ENCODE data around the gene MAGI2. TPM values are rescaled to one million over a fixed set of nuclear protein-coding genes. Genes with fewer than 3 reads are reported as not detected.

Gene MAGI2
- total RNA-seq, result 0.05 and 0.07 TPM in 2 replicates

DNA sequence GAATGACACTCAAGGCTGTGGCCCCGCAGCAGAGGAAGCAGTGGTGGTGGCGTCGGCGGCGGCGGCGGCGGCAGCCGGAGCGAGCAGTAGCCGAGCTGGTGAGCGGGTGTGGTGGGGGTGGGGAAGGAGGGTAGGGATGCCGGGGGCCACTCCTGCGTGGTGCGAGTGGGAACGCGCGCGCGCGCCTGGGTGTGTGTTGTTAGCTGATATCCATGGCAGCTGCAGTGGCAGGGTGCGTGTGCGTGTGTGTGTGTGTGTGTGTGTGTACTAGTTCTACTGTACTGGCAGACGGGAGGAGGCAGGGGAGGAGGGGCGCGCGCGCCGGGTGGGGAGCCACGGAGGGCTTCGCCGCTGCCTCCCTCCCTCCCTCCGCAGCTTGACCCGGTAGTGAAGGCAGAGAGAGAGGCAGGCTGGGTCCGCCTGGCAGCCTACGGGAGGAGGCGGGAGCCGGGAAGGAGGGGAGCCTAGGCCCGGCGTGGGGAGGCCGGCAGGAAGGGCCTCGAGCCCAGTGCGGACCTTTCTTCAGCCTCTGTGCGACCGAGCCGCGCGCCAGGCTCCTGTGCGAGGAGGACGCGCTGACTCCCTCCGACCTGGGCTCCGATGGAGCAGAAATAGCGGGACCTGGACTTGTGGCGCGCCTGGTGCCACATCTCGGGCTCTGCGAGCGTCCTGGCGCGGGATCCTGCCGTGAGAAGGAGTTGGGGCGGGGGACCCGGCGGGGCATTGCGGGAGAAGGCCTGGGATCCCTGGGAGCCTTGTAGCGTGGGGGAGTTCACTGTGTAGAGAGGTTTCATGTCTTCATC, at the start of gene MAGI2:
MAGI2 (minus strand) TSS at position 110 of the 803 bp plus-strand sequence. CDS start 347 bp downstream, outside the sequence.
- intact Hi-C loops (cut with micrococcal nuclease), result no loop called here

DNA sequence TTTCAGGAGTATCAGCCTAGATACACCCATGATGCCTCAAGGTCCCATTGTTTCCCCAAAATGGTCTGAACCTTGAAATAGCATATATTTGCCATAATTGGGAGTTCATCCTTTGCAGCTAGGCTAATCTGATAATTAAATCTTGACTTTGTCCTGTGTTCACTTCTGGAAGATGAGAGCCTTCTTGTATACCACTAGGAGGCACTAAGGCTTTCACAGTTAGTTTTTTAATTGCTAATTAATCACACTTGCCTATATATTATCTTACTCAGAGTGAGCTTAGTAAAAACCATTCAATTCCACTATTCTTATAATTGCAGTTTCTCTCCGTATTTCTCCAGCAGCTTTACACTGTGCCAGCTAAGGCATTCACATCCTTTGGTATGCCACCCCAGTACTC, 48.7 kb upstream of the MAGI2 start:
- intact Hi-C loops (cut with micrococcal nuclease), result no loop called here

DNA sequence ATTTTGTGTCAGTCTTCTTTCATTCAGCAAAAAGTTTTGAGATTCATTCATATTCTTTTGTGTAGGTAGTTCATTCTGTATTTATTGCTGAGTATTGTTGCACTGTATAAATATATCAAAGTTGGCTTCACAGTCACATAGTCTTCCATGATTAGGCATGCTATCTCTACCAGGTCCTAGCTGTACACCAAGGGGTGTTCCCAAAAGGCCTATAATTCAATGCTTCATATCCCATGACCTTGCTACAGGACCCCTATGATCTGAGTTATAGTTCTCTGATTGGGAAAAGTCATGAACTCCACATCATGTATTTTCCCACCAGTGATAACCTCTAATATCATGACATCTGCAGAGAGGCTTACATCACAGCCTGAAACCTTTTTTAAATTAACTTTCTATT, 47.3 kb upstream of the MAGI2 start:
- intact Hi-C loops (cut with micrococcal nuclease), result no loop called here

DNA sequence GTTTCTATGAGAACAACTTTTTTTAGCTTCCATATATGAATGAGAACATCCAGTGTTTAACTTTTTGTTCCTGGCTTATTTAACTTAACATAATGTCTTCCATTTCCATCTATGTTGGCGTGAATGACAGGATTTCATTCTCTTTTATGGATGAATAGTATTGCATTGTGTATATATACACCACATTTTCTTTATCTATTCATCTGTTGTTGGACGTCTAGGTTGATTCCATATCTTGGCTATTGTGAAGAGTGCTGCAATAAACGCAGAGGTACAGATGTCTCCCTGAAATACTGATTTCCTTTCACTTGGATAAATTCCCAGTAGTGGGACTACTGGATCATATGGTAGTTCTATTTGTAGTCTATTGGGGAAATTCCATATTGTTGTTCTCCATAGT, 44.3 kb upstream of the MAGI2 start:
- intact Hi-C loops (cut with micrococcal nuclease), result no loop called here

DNA sequence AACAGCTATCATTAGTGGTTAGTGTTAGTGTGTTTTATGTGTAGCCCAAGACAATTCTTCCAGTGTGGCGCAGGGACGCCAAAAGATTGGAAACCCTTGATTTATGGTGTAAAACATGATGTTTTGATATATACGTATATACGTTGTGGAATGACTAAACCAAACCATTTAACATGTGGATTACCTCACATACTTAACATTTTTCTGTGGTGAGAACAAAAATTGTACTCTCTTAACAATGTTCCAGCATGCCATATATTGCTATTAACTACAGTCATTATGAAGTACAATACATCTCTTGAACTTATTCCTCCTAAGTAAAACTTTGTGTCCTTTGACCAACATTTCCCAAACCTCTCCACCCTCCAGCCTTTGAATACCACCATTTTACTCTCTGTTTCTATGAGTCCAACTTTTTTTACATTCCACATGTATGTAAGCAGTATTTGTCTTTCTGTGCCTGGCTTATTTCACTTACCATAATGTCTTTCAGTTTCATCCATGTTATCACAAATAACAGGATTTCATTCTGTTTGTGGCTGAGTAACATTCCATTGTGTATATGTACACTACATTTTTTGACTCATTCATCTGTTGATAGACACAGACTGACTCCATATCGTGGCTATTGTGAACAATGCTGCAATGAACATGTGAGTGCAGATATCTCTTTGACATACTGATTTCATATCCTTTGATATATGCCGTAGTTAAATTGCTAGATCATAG, 42.2 kb upstream of the MAGI2 start:
- intact Hi-C loops (cut with micrococcal nuclease), result no loop called here

DNA sequence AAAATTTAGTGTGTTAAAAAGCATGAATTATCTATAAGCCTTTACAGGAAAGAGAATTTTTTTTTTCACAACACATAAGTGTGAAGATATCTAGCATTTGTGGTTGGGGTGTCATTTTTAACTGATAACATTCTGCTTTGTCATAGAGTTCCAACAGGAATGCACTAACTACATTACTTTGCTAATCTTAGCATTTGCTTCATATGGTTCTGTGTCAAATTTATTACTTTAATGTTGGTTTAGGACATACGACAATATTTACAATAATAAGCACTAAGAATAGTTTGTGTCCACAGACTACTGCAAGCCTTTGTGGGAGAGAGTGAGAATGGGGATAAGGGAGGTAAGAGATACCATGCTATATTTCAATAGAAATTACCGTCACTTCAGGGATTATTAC, 40.6 kb upstream of the MAGI2 start:
- intact Hi-C loops (cut with micrococcal nuclease), result no loop called here

DNA sequence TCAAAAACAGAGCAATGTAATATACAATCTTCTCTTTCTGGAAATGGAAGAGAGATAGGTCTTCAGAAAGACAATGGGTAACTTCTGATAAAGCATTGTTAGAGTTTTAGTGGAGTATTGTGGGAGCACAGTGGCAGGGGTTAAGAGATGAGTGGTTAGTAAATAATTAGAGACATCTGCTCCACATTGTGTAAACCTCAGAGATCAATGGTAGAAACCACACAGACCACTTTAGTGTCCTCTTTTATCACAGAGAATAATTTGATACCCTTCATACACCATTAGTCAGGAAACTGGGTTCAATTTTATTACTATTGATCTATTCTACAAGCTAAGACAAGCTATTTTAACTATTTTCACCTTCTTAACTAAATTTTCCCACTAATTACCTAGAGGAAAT, 35.9 kb upstream of the MAGI2 start:
- intact Hi-C loops (cut with micrococcal nuclease), result no loop called here

DNA sequence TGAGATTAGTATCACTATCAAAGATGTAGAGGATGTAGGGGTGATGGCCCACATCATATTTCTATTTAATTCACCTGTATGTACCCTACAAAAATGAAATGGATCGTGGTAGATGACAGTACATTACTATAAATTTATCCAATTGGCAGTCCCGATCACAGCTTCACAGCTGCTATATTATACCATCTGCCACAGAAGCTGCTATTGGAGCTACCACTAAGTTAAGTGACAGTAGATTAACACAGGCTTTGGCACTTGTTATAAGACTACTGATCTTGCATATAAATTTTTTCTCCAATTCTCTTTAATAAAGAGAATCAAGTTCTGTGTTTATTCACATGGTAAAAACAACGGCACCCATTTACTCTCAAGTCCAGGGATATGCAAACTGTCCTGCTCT, 24.9 kb upstream of the MAGI2 start:
- intact Hi-C loops (cut with micrococcal nuclease), result no loop called here

DNA sequence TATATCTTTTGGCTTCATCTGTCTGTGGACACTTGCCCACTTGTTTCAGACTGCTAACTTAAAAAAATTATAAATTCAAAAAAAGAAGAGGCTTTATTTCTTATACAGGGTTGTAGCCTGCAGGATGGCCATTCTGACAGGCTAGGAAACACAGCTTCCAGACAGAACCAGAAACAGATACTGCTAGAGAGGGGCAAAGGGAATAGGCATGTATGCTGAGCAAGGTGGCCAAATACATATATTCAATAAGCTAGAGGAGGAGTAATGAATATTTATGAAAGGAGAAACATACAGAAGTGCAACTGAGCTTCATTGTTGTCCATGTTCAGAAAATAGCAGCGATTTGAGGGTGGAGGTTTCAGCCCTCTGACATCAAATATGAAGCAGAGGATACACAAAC, 22.0 kb upstream of the MAGI2 start:
- intact Hi-C loops (cut with micrococcal nuclease), result no loop called here

DNA sequence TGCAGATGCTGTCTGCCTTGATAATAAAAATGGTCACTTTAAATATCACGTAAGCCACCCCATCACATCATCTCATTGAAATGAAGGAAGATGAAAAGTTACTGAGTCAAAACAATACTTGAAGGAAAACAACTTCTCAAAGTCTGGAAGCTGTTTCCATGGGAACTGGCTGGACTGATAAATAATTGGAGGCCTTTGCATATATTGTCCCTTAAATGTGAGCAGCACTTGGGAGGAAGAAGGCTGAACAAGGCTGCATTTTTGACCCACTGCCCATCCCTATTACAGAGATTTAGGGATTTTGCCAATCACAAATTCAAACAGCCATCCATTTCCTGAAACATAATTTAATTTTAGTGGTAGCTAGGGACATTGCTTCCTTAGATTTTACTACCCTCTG, 18.2 kb upstream of the MAGI2 start:
- intact Hi-C loops (cut with micrococcal nuclease), result no loop called here

DNA sequence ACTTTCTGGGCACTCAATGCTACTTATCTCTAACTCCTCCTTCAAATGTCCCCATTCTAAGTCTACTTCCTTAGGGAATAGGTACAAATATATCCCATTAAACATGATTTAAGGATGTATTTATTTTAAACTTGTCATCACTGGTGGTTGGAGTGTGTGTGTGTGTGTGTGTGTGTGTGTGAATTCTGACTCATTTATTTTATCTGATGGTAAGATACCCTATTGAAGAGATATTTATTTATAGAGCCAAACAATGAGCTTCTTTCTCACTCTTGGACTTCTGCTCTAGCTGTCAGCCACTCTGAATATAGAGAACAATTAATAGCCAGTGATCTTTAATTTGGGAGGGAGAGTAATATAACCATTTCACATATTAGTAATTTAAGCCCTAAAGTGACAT, 17.8 kb upstream of the MAGI2 start:
- intact Hi-C loops (cut with micrococcal nuclease), result no loop called here

DNA sequence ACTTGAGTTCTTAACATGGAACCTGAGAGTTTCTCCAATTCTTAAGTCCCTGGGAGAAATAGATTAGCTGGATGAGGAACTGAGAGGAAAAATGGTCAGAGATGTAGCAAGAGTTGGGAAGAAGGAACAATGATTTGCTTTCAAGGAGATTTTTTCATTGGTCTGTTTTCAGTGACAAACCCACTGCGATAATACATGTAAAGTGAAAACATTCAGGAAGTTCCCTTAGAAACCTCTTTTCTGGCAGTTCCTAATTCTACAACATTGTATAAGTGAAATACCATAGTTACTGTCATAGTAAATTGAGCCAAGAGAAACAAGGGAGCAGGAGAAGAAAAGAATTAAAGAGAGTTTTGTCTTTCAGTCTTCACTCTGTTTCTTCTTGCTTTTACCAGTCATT, 12.1 kb upstream of the MAGI2 start:
- intact Hi-C loops (cut with micrococcal nuclease), result no loop called here

DNA sequence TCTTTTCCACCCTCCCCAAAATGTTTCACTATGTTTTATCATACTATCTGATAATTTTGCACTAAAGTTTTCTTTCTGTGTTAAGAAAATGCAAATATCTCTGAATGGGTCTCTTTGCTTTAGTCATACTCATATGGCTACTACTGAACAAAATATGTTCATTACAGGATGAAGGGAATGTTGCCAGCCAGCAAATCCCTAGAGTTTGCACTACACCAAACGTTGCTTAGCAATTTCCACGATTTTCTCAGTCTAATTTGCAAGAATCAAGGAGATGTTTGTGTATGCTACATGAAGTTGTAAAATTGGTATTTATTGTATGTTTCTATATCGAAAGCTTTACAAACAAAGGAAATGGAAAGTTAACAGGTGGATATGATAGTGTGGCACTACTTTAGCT, 10.6 kb upstream of the MAGI2 start:
- intact Hi-C loops (cut with micrococcal nuclease), result no loop called here

DNA sequence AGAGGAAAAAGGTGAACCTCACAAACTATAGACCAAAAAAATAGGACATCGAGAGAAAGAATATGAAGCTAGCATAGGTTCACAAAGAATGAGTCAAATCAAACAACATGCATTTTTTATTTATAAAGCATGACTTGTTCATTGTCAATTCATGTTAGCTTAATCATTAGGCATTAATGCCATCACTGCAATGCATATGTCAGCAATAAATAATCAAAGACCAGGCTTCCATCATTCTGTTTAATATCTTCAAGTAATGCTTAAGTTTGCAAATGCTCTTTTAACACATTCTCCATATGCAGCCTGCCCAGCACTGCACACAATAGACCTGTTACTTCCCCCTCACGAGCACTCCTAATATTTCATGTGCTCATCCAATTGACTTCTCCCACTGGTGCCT, 8.9 kb upstream of the MAGI2 start:
- intact Hi-C loops (cut with micrococcal nuclease), result no loop called here

DNA sequence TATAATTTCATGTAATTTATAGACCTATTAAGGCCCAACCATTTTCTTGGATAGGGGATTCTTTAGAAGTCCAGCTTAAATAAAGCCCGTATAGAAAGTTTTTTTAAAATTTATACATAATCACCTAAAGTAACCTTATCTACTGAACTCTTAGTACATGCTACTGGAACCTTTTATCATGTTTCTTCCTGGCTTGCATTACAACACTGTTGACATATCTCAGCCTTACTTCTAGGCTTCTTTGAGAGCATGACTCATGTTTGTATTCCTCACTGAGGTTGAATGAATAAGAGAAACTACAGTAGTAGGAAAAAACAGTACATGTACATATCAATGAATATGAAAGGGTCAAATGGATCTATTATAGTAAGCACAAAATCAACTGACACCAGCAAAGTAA, 8.2 kb upstream of the MAGI2 start:
- intact Hi-C loops (cut with micrococcal nuclease), result no loop called here

DNA sequence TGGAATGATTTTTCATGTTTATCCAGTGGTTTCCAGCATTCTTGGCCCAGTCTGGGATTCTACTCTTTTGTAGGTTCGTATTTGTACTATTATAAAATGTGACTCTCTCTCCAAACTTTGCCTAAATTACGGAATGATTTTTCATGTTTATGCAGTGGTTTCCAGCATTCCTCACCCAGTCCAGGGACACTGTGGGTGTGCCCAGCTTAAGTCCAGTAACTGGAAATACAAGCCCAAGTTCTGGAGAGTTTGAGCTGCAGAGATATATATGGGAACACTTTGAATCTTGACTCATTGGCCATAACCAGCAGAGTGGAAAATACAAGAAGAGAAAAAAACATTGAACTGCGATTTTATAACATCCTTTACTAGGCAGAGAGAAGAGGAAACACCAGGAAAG, 5.9 kb upstream of the MAGI2 start:
- intact Hi-C loops (cut with micrococcal nuclease), result no loop called here

DNA sequence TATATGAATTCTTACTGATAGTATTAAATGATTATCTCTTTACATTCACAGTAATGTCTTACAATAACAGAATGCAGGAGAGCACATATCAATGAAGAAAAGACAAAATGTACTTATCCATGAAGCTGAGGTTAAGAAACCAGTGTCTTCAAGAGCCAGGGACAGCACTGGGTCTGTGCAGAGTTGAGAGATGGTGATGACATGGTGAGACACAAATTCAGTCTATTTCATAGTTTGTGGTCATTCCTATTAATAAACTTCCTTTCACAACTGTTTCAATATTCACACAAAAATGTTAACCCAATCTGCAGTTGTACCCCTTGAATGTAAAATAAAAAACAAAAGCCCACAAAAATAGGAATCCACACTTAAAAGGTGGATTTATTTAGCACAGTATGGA, 5.3 kb upstream of the MAGI2 start:
- intact Hi-C loops (cut with micrococcal nuclease), result no loop called here

DNA sequence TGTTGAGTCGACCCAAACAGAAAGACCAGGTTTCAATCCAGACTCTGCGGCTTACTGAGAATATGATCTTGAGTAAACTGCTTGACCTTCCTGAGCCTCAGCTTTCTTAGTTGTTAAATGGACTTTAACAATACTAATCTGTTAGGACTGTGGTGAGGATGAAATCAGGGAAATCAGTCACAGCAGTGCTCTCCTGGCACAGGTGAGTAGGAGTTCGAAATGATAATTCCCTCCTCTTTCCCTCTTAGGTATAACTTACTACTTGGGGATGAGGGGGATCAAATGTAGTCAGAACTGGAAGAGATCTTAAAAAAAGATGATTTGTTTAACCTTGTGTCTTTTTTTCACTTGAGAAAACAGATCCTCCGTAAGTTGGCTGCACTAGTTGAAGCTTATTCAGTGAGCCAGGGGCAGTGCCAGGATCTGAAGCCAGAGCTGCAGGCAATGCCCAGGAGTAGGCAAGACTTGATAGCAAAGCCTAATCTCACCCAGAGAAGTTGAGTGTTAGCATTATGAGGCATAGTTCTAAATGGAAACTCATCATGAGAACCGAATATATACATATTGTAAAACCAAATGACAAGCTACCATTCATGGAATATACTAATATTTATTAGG, 1.8 kb upstream of the MAGI2 start:
- intact Hi-C loops (cut with micrococcal nuclease), result no loop called here

DNA sequence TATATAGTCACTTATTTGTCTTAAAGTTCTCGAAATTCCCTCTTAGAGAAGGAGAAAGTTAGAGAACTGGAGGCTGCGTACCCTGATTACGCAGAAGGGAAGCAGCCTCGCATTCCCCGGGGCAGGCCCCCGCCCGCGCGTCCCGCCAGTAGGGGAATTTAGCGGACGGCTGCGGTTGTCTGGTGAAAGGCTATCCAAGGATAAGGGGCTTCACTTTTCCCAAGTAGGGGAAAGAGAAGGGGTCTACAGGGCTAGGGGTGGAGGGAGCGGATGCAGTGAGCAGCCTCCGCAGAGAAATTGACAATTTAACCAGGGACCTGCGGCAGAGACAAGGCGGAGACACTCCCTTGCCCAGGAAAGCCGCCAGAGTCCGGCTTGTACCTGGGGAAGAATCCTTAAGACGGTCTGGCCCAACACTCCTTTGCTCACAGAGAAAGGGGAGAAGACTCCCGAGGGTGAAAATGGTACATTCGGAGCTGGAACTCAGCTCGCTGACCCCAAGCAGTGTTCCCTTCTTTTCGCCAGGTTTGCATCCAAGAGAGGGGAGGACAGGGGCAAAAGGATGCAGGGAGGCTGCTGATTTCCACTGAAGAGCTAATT, 994 bp upstream of the MAGI2 start:
- intact Hi-C loops (cut with micrococcal nuclease), result no loop called here

DNA sequence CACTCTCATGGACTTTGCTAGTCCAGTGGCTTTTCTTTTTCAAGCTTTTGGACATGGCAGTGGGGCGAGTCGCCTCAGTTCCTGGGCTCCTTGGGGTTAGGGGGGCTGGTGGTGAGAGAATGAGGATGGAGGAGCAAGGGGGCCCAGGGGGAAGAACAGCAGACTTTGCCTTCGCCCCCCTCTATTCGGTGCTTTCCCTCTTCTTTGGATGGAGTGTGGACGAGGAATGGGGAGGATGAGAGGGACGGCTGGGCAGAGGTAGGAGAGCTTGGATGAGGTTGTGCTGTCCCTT, 255 bp downstream of the MAGI2 start:
- intact Hi-C loops (cut with micrococcal nuclease), result no loop called here

DNA sequence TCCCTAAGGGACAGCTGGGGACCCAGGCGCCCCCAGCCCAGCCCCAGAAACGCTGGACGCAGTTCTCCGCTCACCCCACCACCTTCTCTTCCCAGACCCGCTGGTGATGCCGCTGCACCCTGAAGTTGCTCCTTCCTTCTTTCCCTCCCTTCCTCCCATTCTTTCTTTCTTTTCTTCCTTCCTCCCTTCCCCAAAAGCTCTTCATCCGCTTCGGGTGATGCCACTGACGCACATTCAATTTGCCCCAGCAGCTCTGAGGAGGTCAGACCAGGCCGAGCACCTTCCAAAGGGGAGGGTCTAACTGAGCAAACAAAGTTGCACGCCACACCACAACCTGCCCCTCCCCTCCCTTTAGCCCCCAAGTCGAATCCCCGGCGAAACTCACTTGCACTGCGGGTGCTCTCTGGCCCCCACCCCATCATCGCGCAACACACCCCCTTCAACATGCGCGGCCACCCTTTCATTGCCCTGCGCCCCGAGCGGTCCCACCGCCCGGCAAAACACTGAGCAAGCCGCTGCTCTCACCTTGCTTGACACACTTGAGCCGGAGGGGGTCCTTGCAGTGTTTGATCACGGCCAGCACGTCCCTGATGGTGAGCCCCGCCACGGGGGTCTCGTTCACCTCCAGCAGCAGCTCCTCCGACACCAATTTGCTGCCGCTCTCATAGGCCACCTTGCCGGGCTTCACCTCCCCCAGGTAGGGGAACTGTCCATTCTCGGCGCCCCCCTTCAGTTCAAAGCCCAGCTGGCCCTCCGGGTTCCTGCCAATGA, 787 bp downstream of the MAGI2 start:
- intact Hi-C loops (cut with micrococcal nuclease), result no loop called here
